Effector CD4-positive, alpha-beta T cell (primary cell): ENCODE measurements around the gene GAREM1. TPM values are rescaled to one million over a fixed set of nuclear protein-coding genes. Genes with fewer than 3 reads are reported as not detected.
A peak's percentile ranks its signal among the peaks of the same experiment; 100 is the strongest.
"Not testable (repeated sequence)": the region's sequence is repeated elsewhere in the genome, so short reads cannot be mapped to it uniquely, and the experiment has no call there.

Experiments
- DNase-seq: peaks from one replicate; pipeline ENCODE4 v3.0.0-alpha.2; 2020
- total RNA-seq: gene quantifications from one replicate; lab custom pipeline; 2026; lab: John Stamatoyannopoulos, UW

GAREM1 gene
- not detected for total RNA-seq

DNA sequence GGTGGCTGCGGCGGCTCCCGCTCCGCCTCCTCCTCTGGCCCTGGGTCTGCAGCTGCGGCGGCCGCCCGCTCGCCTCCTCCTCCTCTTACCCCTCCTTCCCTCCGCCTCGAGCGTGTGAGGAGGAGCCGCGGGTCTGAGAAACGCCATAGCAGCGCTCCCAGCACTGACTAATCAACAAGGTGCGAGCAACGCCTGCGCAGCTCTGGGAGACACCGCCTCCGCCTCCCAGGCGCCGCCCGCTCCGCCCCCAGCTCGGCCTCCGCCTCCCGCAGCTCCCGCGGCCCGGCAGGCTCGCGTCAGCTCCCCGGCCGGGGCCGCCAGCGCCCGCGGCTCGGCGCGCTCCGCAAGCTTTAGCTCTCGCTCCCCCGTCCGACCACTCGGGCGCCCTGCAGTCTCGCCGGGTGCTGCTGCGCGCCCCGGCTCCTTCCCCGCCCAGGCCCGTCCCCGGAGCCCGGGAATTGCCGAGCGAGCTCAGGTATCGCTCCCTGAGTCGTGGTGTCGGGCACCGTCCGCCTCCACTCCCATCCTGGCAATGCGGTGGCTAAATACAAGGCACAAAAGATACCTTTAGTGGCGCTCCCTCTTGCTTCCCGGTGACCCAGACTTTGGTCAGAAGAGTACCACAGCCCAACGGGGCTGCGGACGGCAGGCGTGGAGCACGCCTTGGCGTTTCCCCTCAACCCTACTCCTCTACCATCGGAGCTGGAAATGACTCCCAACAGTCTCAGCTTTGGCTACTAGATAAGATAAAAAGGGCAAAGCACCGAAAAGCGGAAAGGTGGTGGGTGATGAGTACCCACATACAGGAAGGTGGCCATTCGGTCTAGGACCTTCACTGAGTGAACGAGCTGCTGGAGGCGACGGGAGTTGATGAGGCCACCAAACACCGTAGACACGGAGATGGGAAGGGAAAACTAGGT is at the start of gene GAREM1:
Gene GAREM1 (minus strand): TSS at position 169 of the 920 bp plus-strand sequence. CDS start 454 bp downstream, outside the sequence.
- peak; percentile 53 for DNase-seq

DNA sequence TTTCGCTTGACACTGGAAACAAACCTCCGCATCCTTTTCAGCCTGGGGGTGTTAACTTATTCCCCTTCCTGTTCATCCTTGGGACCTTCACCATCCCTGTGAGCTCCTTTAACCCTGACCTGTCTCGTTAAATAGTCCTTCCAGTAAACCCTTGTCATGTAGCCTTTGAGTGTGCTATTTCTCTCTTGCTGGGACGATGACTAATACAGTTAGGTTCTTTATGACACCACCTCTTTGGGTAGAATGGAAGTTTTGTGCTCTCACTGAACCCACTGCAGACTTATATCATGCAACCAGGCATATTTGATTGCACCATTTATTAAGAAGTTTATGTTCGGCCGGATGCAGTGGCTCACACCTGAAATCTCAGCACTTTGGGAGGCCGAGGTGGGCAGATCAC is 40.5 kb upstream of the GAREM1 start:
- DNase-seq, result no peak

DNA sequence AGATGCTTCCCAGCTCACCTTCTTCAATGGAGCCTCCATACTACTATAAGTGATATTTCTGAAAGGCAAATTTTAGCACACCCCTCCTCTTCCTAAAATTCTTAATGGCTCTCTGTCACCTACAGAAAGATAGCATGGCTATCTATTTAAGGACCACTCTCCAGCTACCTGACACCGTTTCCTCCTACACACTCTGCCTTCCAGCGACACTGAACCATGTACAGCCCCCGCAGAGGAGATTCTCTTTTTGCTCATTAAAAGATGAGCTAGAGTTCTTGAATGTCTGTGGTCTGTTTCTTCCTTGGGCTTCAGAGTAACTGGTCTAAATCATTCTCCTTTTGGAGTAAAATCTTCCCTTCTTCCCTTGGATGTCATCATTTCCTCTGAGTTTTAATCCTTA is 38.4 kb upstream of the GAREM1 start:
- no peak for DNase-seq

DNA sequence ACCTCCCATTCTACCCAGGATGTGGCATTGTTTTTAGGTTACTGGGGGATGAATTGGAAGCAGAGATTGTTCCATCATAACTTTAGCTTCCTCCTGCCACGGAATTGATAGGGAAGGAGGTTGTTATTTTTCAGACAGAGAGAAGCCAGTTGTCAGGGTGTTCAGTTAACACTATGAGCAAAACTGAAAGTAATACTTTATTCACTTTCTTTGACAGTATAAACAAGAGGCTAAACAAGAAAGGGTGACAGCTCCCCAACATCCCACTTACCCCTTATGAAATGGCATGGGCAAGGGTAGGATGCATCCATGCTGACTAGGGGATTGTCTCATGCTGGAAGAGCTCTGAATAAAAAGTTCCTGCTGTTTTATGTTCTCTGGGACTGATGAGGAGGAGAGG is 36.4 kb upstream of the GAREM1 start:
- no peak for DNase-seq

DNA sequence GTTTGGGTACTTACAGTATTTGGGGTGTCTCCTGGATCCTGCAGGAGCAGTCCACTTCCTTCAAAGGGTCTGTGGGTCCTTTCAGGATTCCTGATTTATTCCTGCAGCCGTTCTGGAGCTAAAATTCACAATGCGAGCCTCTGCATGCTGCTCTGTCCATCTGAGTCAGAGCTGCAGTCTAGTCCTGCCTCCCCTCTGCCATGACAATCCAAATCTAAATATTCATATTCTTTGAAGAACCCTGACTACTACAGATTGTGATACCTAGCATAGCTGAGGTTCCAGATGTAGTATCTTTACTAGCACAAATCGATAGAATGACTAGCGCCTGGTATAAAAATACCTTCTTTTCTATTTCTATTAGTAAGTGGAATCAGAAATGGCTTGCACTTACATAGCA is 31.3 kb upstream of the GAREM1 start:
- no peak for DNase-seq

DNA sequence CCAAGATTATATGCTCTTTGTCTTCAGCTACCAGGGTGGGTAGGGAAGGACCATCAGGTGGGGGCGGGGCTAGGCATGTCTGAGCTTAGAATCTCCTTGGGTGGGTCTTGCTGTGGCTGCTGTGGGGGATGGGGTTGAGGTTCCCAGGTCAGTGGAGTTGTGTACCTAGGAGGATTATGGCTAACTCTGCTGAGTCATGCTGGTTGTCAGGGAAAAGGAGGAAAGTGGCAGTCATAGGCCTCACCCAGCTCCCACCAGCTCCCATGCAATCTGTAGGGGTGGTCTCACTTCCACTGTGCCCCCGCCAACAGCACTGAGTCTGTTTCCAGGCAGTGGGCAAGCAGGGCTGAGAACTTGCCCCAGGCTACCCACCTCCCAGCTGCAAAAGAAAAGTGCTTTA is 30.6 kb upstream of the GAREM1 start:
- DNase-seq, result not testable (repeated sequence)

DNA sequence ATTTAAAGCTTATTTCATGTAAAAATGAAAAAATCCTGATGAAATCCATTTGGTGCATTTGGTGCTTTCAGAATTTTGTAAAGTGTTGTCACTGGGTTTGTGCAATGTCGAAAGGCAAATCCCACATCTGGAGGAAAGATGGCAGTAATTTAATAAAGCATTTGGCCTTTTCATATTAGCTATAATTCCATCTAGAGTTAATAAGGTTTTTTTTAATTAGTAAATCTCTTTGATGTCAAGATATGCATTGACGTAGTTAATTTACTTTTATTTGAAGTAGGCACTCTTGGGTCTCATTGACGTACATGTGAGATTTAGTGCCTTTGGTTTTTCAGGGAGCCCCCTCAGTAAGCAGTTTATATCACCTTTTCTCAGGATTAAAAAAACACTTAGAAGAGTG is 12.3 kb upstream of the GAREM1 start:
- no peak for DNase-seq

DNA sequence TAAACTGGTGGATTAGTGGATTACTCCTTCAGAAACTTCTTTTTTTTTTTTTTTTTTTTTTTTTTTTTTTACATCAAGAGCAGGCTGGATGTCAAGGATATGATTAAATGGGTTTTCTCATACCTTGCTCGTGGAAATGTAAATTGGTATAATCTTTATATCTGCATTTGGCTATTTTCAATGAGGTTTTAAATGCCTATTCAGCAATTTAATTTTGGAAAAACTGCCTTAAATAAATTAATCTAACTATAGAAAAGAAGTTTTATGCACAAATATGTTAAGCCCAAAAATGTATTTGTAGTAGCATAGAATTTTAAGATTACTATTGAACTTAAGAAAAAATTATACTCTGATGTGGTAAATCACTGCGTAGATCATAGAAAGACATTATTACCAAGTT is 11.4 kb upstream of the GAREM1 start:
- DNase-seq, result no peak

DNA sequence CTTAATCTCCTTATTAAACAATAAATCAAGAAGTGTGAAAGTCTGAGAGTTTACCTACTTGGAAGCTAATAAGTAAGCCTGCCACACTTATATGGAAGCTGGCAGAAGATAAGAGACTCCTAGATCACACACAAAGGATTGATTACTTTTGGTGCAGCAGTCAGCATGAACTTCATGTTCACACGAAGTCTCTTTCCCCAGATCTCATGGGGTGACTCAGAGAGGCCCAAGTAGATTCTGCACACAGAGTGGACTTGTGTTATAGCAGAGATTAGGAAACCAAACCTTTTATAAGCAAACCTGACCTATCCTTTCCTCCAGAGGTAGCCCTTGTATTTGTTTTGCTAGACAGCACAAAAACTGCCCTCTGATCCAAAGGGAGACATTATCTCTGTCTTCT is 9.9 kb upstream of the GAREM1 start:
- DNase-seq, result no peak

DNA sequence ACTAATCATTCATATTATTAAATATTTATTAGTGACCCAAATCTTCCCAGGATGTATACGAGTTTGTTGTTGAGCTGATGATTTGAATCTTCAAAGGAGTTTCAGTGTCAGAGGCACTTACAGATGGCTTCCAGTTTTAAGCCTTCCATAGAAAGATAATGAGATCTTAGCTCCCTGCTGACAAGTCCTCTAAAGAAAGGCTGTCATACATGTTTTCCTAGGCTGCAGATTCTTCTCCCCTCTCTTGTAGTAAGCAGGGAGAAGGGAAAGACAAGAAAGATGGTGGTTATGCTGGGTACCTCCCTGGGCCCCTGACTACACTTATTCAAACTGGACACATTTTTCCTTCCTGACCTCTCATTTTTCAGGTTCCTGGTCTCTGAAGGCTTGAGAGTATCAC is 8.1 kb upstream of the GAREM1 start:
- DNase-seq, result no peak

DNA sequence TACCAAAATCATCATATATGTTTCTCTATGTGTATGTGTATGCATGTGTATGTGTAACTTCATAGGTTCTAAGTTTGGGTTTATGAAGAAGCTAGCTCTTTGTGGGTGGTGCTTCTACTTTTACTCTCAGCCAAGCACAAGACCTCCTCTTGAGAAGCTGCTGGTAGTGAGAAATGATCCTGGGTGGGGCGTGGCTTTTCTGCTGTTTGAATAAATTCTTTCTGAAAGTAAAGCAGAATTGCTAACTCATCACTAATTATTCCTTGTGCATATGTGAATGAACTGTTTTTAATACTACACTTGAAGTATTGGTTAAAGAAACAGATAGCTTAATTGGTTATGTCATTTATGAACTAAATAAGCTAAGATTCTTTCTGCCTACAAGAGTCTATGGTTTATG is 7.6 kb upstream of the GAREM1 start:
- no peak for DNase-seq

DNA sequence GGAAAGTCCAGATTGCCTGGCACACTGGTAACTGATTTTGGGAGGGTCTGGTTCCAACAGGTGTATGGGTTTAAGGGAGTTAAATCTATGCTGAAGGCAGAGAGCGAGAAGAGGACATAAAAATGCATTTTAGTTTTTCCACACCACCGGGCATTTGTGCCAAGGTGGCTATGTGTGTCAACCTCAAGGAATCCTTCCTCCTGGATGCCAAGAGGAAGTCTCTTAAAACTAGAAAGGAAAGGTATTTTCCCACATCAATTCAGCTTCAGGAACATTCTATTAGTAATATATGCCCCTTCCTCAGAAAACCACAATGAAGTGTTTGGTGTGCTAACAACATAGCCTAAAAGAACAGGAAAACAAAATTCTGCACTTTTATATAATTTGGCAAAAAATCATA is 5.4 kb upstream of the GAREM1 start:
- DNase-seq, result no peak

DNA sequence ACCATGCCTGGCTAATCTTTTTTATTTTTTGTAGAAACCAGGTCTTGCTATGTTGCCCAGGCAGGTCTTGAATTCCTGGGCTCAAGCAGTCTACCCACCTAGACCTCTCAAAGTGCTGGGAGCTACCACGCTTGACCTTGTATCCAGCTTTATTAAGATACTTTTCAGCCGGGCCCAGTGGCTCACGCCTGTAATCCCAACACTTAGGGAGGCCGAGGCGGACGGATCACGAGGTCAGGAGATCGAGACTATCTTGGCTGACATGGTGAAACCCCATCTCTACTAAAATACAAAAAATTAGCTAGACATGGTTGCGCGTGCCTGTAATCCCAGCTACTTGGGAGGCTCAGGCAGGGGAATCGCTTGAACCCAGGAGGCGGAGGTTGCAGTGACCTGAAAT is 4.4 kb upstream of the GAREM1 start:
- DNase-seq, result not testable (repeated sequence)

DNA sequence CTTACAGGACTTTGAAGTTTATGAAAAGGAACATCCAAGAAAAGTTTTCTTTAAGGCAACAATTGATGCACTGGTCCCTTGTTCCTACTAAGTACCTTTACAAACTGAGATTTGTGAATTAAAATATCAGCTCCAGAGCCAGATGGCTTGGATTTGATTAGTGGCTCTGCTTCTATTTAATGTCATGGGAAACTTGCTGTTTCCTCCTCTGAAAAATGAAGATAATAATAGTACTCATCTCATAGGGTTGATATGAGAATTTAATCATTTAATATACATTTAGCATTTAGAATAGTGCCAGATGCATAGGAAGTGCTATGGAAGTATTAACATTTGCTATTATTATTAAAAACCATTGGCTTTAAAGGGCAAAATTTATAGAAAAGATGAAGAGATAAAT is 2.6 kb upstream of the GAREM1 start:
- no peak for DNase-seq

DNA sequence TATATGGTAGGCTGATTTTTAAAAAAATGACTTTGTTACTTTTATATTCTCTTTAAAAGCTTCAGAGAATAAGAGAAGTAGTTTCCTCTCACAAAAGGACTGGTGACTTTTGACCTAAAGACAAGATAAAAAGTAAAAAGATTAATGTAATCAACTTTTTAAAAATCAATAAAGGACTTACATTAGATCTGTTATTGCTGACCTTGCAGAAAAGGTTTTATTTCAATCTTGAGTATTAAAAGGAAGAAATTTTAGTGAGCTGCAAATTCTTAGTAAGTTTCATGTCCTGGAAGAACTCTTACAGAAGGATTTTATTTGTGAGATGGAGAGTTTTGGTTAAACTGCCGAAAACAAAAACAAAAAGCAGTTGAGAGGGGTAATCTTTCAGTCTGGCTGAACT is 2.2 kb upstream of the GAREM1 start:
- no peak for DNase-seq

DNA sequence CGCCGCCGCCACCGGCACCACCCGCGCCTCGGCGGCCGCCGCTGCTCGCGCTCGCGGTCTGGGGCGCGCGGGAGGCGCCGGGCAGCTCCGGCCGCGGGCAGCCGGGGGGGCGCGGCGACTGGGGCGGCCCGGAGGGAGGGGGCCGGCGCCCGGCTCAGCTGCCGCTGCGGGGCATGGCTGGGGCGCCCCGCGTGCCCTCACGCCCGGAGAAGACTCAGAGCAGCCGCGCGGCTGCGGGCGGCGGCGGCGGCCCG is 295 bp downstream of the GAREM1 start:
- DNase-seq, result no peak

DNA sequence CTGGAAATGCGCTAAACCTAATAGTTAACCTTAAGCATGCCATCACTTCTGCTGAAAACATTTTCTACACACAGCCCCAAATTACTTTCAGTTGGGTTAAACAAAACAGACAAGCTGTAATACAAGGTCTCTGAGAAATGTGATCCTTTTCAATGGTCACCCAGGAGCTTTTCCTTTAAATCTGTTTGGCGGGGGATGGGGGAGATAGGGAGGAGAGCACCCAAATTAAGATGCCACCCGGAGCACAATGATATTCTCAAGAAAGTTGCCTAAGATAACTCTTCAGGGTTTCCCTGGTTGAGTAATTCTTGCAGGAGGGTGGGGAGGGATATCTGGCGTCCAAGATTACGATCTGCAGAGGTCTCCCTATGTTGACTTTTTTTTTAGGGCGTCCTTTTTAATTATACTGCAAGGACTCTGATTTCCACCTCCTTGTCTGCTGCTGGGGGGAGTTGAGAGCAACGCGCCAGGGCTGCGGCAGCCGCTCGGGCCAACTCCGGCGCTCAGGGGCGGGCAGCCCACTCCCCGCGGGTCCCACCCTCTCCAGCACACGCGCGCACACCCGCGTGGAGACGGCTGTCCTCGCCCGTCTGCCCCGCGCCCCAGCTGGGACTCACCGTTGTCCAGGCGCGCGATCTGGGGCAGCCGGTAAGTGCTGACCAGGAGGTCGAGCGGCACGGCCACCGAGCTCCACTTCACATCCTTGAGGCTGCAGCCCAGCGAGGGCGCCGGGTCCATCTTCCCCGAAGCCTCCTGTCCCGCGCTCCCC is 807 bp downstream of the GAREM1 start:
- no peak for DNase-seq

DNA sequence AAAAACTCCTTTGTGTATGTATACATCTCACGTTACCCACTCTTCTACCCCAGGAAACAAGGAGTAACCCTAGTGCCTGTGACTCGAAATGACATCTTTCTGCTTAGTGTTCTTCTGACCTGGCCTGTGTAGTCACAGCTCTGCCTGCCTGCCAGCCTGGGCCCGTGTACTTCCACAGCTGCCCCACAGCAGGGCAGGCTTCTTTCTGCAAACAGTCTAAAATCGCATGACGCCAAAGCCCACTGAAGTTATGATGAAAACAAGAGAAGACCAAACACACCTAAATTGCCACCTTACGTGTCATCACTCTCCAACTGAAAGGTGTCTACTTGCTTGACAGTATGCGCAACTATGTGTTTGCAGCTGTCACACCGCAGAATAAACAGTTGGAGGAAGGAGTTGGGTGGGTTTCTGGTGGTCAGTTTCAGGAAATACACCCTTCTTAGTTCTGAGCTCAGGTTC is 1.5 kb downstream of the GAREM1 start:
- DNase-seq, result no peak

DNA sequence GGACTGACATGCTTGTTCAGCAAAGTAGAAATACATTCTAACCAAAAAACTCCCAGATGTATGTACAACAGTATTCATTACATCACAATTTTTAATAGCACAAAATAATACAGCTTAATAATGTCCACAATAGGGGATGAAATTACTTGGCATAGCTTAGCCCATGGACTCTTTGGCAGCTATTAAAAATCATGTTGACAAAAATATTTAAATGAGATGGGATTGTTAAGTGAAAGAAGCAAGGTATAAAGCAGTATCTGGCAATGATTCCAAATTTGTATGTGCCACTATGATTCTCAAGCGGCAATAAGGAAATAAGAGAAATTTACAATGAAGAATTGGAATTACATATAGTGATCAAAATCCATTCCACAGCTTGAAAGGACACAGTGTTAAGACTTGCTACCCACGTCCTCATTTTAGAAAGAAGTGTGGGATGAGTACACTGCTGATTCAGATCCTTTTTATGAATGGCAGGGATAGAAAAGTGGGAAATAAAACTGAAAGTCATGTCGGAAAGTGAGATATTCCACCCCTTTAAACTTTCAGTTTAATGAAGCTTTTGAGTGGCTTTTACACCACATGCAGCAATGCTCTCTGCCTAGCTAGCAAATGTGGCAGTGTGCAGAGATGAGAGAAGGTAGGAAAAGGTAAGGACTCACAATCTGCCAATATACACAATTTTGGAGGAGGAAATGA is 2.4 kb downstream of the GAREM1 start:
- no peak for DNase-seq

DNA sequence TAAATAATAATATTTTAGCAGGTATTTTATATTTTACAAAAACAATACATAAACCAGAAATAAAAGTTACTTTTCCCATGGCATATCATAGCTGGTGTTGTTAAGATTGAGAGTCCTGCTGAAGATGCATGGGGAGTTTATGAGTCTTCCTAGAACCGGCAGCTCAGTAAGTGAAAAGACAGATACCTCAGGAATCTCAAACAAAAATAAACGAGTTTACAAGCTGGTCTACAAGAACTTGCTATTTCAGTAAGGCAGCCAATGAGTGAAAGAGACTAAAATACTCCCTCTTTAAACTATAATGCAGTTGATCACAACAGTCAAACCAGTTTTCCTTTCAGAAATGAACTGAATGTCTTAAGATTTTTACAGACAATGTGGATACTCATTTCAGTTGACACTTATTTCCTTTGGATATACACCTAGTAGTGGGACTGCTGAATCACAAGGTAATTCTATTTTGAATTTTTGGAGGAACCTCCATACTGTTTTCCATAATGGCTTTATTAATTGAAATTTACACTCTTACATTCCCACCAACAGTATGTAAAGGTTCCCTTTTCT is 8.9 kb downstream of the GAREM1 start:
- no peak for DNase-seq

DNA sequence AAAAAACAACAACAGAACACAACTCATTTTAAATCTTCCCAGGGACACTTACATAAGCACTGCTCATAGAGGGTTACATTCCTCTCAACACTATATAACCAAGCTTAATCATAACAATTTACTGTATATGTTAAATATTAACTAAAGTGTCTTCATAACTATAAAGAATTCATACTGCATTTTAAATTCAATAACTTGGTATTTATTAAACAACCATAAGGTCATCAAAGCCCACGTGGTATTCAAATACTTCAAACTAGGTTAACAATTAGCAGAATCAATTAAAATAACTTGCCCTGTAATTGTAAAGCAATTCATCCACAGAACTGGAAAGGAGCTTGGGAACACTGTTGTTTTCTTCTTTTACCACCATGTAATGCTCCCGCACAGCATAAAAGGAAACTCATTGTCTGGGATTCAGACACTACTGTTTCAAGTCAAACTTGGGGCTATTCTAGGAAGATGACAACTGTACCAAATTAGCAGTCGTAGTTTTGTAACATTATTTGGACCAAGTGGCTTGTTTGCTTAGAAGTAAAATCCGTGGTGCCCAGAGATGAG is 10.4 kb downstream of the GAREM1 start:
- DNase-seq, result no peak

DNA sequence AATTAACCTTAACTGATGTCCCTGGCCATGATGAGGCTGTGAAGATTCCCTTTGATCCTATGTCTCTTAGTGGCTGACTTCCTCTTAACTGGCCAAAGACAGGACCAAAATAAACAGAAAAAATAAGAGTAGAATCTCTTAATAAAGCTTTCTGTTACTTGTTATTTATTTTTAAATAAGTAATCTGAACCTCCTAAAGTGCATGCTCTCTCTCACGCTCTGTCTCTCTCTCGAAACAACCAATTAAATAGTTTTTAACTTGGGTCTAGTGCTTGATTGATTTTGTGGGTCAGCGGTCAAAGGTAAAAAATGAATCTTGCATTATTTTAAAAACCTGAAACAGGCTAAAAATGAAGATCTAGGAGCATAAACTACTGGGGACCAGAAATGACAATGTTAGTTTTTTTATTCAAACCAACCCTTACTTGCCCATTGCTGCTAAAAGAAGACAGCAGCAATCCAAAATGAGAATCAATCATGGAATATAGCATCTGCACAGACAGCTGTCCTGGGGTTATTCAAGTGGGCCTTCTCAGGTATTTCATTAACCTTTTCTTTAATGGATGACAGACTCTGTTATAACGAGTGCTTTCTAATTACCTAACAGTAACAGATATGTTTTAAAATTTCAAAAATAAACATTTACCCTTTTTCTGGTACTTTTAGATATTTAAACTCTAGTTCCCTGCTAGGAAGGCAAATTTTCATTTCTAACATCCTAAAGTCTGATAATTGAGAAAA is 11.2 kb downstream of the GAREM1 start:
- no peak for DNase-seq
